ENCODE data around the gene UTY.
A peak's percentile ranks its signal among the peaks of the same experiment; 100 is the strongest.

The UTY gene
- total RNA-seq: 0.94 to 165 reads per million in 2 donors

- peak in 4 of 5 experiments; percentile 20 to 94 (median 58) for DNase-seq
Measured at GRCh38 chrY:13479828-13480227, at the start of gene UTY. TSS of gene UTY (minus strand) at chrY:13480033. CDS start at chrY:13479665, 368 bp downstream.

GRCh38 chrY:13520474-13520873, 40.6 kb upstream of the UTY start:
- DNase-seq: no peak

GRCh38 chrY:13501215-13501614, 21.4 kb upstream of the UTY start:
- DNase-seq: peak in 1 of 5 experiments; percentile 6

- no peak for DNase-seq
Measured at GRCh38 chrY:13493737-13494136, 13.9 kb upstream of the UTY start.

GRCh38 chrY:13492408-13492807, 12.6 kb upstream of the UTY start:
- DNase-seq: no peak

GRCh38 chrY:13488738-13489137, 8.9 kb upstream of the UTY start:
- peak in 1 of 5 experiments; percentile 10 for DNase-seq

- peak in 4 of 5 experiments; percentile 30 to 83 (median 48) for DNase-seq
Measured at GRCh38 chrY:13479121-13479711, 617 bp downstream of the UTY start.

- DNase-seq: peak in 3 of 5 experiments; percentile 12 to 85 (median 33)
Measured at GRCh38 chrY:13478126-13478785, 1.6 kb downstream of the UTY start.

- no peak for DNase-seq
Measured at GRCh38 chrY:13474997-13475396, 4.8 kb downstream of the UTY start.

- no peak for DNase-seq
Measured at GRCh38 chrY:13451572-13451971, 28.3 kb downstream of the UTY start.

GRCh38 chrY:13450596-13451130, 29.2 kb downstream of the UTY start:
- no peak for DNase-seq

- DNase-seq: no peak
Measured at GRCh38 chrY:13445566-13445965, 34.3 kb downstream of the UTY start.

- no peak for DNase-seq
Measured at GRCh38 chrY:13443146-13443545, 36.7 kb downstream of the UTY start.

- DNase-seq: no peak
Measured at GRCh38 chrY:13440811-13441210, 39.0 kb downstream of the UTY start.

GRCh38 chrY:13435968-13436937, 43.6 kb downstream of the UTY start:
- peak in 4 of 5 experiments; percentile 21 to 70 (median 48) for DNase-seq

GRCh38 chrY:13435206-13435967, 44.4 kb downstream of the UTY start:
- DNase-seq: no peak

GRCh38 chrY:13432293-13433025, 47.4 kb downstream of the UTY start:
- peak in 1 of 5 experiments; percentile 70 for DNase-seq

GRCh38 chrY:13429551-13429950, 50.3 kb downstream of the UTY start:
- no peak for DNase-seq

GRCh38 chrY:13423281-13423732, 56.5 kb downstream of the UTY start:
- no peak for DNase-seq

GRCh38 chrY:13416869-13417661, 62.8 kb downstream of the UTY start:
- DNase-seq: no peak

Data from T-helper 2 cell (primary cell).